SK-N-SH treated with all-trans-retinoic acid at 6 μM for 48 hours (cell line): ENCODE measurements around the gene TSPAN18.

Source experiments
- ARNTL ChIP-seq: fragments of 450-650 bp; formaldehyde crosslinking; IDR thresholded peaks from 2 replicates; pipeline ENCODE4 v1.5.0; 2020; ENCODE audit warnings: low read depth, mild to moderate bottlenecking, moderate library complexity, borderline replicate concordance
- ESRRG ChIP-seq: fragments of 250-450 bp; sonication (Bioruptor Pico); IDR thresholded peaks from 2 replicates; pipeline ENCODE4 v1.6.1; 2021; ENCODE audit warnings: mild to moderate bottlenecking
- ISL1 ChIP-seq: fragments of 250-450 bp; sonication (Bioruptor Pico); IDR thresholded peaks from 2 replicates; pipeline ENCODE4 v2.1.2; 2022; ENCODE audit warnings: mild to moderate bottlenecking, moderate library complexity
- OSR1 ChIP-seq: fragments of 250-450 bp; sonication (Bioruptor Pico); IDR thresholded peaks from 2 replicates; pipeline ENCODE4 v1.8.0; 2022; ENCODE audit warnings: moderate library complexity, mild to moderate bottlenecking, inconsistent platforms
- PATZ1 ChIP-seq: fragments of 250-450 bp; sonication (Bioruptor Pico); IDR thresholded peaks from 2 replicates; pipeline ENCODE4 v1.8.0; 2020; ENCODE audit warnings: mild to moderate bottlenecking, moderate library complexity, borderline replicate concordance
- RARB ChIP-seq: fragments of 250-450 bp; sonication (Bioruptor Pico); IDR thresholded peaks from 2 replicates; pipeline ENCODE4 v1.8.0; 2021; ENCODE audit warnings: mild to moderate bottlenecking, moderate library complexity
- SNAI2 ChIP-seq: fragments of 250-450 bp; sonication (Bioruptor Pico); IDR thresholded peaks from 2 replicates; pipeline ENCODE4 v1.5.0; 2020; ENCODE audit warnings: mild to moderate bottlenecking, moderate library complexity
- TCF4 ChIP-seq: fragments of 250-450 bp; sonication (Bioruptor Pico); IDR thresholded peaks from 2 replicates; pipeline ENCODE4 v1.8.0; 2021; ENCODE audit warnings: mild to moderate bottlenecking, moderate library complexity, borderline replicate concordance
- ZC3H10 ChIP-seq: fragments of 250-450 bp; sonication (Bioruptor Pico); IDR thresholded peaks from 2 replicates; pipeline ENCODE4 v1.5.1; 2021; ENCODE audit warnings: mild to moderate bottlenecking, moderate library complexity
- ZFP3 ChIP-seq: fragments of 250-450 bp; sonication (Bioruptor Pico); IDR thresholded peaks from 2 replicates; pipeline ENCODE4 v1.5.0; 2020; ENCODE audit warnings: mild to moderate bottlenecking, moderate library complexity
- ZFP30 ChIP-seq: fragments of 450-650 bp; formaldehyde crosslinking; IDR thresholded peaks from 2 replicates; pipeline ENCODE4 v1.5.0; 2022; ENCODE audit warnings: mild to moderate bottlenecking, moderate library complexity
- ZNF565 ChIP-seq: fragments of 450-650 bp; formaldehyde crosslinking; conservative IDR thresholded peaks from 2 replicates; pipeline ENCODE4 v1.5.0; 2020; ENCODE audit warnings: low read depth, mild to moderate bottlenecking, moderate library complexity
- ZNF8 ChIP-seq: fragments of 450-650 bp; formaldehyde crosslinking; IDR thresholded peaks from 2 replicates; pipeline ENCODE4 v1.5.0; 2020; ENCODE audit warnings: mild to moderate bottlenecking, moderate library complexity
- TF ChIP-seq, protein P1 (sequence below): fragments of 250-450 bp; sonication (Bioruptor Pico); IDR thresholded peaks from 2 replicates; pipeline ENCODE4 v1.5.1; 2021; ENCODE audit warnings: mild to moderate bottlenecking, moderate library complexity

DNA sequence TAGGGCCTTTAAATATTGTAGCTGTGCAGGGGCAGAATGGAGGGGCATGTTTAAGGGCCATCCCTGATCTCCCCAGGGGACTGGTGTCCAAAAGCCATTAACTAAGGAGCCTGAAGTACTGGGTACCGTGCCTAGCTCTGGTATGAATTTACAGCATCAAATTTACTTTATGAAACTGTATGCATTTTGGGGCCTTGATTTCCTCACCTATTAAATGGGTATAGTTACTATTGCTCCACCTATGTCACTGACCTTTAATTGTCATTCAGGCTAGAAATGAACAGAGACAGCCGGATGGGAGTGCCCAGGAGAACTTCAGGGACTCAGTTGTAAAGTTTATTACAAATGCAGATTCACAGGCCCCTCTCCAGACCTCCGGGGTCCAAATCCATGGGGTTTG is 235.7 kb downstream of the TSPAN18 start:
- TF ChIP-seq PATZ1 (CRISPR knock-in tag) (no peak), ARNTL (no peak), ZFP30 (CRISPR knock-in tag) (no peak), OSR1 (CRISPR knock-in tag) (no peak), ISL1 (CRISPR knock-in tag) (no peak), RARB (CRISPR knock-in tag) (no peak), SNAI2 (CRISPR knock-in tag) (no peak), ZFP3 (CRISPR knock-in tag) (no peak), TCF4 (no peak), ZNF8 (no peak), ESRRG (CRISPR knock-in tag) (no peak), ZC3H10 (CRISPR knock-in tag) (no peak), ZNF565 (CRISPR knock-in tag) (no peak)
- TF ChIP-seq, protein P1, sequence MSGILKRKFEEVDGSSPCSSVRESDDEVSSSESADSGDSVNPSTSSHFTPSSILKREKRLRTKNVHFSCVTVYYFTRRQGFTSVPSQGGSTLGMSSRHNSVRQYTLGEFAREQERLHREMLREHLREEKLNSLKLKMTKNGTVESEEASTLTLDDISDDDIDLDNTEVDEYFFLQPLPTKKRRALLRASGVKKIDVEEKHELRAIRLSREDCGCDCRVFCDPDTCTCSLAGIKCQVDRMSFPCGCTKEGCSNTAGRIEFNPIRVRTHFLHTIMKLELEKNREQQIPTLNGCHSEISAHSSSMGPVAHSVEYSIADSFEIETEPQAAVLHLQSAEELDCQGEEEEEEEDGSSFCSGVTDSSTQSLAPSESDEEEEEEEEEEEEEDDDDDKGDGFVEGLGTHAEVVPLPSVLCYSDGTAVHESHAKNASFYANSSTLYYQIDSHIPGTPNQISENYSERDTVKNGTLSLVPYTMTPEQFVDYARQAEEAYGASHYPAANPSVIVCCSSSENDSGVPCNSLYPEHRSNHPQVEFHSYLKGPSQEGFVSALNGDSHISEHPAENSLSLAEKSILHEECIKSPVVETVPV (CRISPR knock-in tag) = no peak
